ENCODE measurements around the gene ST7.

Gene ST7

DNA sequence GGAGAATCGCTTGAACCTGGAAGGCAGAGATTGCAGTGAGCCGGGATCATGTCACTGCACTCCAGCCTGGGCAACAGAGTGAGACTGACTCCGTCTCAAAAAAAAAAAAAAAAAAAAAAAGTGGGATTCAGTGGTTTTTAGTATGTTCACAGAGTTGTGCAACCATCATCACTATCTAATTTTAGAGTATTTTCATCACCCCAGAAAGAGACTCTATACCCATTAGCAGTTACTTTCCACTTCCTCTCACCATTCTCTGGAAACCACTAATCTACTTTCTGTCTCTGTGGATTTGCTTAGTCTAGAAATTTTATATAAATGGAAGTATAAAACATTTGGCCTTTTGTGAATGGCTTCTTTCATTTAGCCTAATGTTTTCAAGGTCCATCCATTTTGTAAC lies 113.4 kb downstream of the ST7 start:
- H3K4me3 ChIP-seq (ENCODE audit: control insufficient read depth, low read depth, low read length), result no peak overlapping the region
- TF ChIP-seq CTCF (conservative IDR thresholded peaks at IDR 0.05; ENCODE audit: control insufficient read depth, insufficient read depth, low read depth, low read length), result no peak
- DNase-seq (ENCODE audit: low read depth), result no peak

DNA sequence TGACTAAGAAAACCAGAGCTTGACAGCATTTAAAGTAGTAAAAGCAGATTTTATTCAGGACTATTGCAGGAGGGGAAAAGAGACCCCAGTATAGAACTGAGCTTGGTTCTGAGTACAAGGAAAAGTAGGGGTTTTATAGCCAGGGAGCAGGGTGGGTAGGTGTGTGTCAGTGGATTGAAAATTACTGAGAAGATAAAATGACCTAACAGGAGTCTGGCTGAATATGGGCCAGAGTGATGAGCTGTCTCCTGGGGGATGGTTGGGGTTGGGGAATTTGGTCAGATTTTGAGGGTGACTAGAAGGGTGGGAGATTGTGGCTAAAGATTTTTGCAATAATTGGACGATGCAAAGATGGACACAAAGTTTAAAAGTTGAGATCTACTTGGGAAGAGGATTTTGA lies 114.0 kb downstream of the ST7 start:
- H3K4me3 ChIP-seq (ENCODE audit: control insufficient read depth, low read depth, low read length), result no peak overlapping the region
- DNase-seq (ENCODE audit: low read depth), result no peak
- TF ChIP-seq CTCF (conservative IDR thresholded peaks at IDR 0.05; ENCODE audit: control insufficient read depth, insufficient read depth, low read depth, low read length), result no peak

GRCh38 chr7:117068511-117069145 lies 115.3 kb downstream of the ST7 start:
- DNase-seq (ENCODE audit: low read depth), result no peak
- TF ChIP-seq CTCF (conservative IDR thresholded peaks at IDR 0.05; ENCODE audit: control insufficient read depth, insufficient read depth, low read depth, low read length), result no peak
- H3K4me3 ChIP-seq (ENCODE audit: control insufficient read depth, low read depth, low read length), result no peak overlapping the region

DNA sequence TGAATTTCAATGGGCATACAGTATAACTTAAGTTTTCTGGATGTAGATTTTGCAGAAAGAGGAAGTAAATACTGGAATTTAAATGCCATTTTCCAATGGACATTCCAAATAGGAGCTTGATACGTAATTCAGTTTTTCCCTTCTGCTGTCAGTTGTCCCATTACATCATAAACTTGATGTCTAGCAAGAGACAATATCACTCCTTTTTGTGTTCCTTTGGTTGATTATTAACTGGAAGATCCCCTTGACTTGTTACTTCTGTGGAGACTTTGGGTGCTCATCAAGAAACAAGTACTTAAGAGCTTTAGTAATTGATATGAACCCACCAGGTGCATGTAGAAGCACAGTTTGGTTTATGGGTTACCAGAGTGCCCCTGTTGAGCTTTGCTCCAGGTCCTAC lies 116.1 kb downstream of the ST7 start:
- TF ChIP-seq CTCF (conservative IDR thresholded peaks at IDR 0.05; ENCODE audit: control insufficient read depth, insufficient read depth, low read depth, low read length), result no peak
- DNase-seq (ENCODE audit: low read depth), result no peak
- H3K4me3 ChIP-seq (ENCODE audit: control insufficient read depth, low read depth, low read length), result no peak overlapping the region

DNA sequence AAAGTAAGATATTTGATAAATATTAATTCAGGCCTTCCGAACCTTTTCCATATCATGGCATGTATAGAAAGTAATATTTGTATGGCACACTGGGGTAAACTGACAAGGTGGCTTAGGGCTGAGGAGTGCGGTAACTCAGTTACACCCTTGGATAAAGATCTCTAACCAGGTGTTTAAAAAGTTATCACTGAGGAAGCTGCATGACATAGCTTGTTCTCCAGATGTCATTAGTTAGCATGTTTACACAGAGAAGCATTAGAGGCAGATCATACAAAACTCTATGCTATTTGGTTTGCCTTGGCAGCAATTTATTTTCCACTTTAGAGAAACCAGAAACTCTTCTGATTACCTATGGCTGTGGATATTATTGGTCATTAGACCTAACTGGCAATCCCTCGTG lies 118.2 kb downstream of the ST7 start:
- no peak for TF ChIP-seq CTCF (conservative IDR thresholded peaks at IDR 0.05; ENCODE audit: control insufficient read depth, insufficient read depth, low read depth, low read length)
- DNase-seq (ENCODE audit: low read depth), result no peak
- no peak overlapping the region for H3K4me3 ChIP-seq (ENCODE audit: control insufficient read depth, low read depth, low read length)

DNA sequence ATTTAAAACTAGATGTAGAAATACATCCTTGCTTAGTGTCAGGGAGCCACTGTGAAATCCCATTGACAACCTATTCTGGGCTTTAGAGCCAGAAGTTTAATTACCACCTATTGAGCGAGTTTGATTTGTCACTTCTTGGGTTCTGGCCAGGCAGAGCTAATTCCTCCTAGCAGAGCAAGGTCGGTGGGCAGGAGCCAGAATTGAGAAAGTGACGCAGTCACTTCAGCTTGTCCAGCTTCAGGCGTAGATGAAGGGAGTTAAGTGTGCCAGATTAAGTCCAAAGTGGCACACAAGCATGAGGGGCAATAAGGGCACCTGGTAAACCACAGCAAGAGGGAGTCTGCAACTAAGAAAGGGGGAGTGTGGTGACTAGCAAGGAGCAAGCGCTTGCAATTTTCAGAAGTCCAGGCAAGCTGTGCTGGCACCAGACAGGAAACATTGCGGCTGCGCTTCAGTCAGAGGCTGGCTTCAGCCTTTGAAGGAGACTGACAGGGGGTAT lies 119.4 kb downstream of the ST7 start:
- TF ChIP-seq CTCF (conservative IDR thresholded peaks at IDR 0.05; ENCODE audit: control insufficient read depth, insufficient read depth, low read depth, low read length), result no peak
- DNase-seq (ENCODE audit: low read depth), result peak; percentile 80
- no peak overlapping the region for H3K4me3 ChIP-seq (ENCODE audit: control insufficient read depth, low read depth, low read length)

DNA sequence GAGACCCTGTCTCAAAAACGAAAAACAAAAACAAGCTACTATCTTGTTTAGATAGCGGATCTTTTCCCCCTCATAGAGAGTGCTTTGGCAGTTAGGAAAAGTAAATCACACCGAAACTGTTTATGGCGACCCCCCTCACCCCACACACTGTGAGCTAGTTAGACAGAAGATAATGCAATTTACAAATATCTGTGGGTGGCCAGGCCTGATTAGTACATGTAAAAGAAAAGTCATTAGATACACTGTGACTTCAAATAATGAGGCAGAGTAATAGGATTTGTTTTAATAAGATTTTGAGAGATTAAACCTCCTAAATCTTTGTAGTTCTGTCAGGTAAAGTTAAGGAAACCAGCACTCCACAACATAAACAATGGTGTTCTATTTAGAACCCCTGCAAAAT lies 121.1 kb downstream of the ST7 start:
- H3K4me3 ChIP-seq (ENCODE audit: control insufficient read depth, low read depth, low read length), result no peak overlapping the region
- DNase-seq (ENCODE audit: low read depth), result no peak
- no peak for TF ChIP-seq CTCF (conservative IDR thresholded peaks at IDR 0.05; ENCODE audit: control insufficient read depth, insufficient read depth, low read depth, low read length)
